Heart left ventricle (tissue), 16 donors: ENCODE results near the gene APRT. TPM values are rescaled to one million over a fixed set of nuclear protein-coding genes. Genes with fewer than 3 reads are reported as not detected.

Experiments
- ATAC-seq, 4 donors: fragments of 200-7000 bp; cut with Tn5 transposase; one replicate each; pipeline ENCODE4 v1.9.1; 2020 to 2022; ENCODE audit warnings: moderate library complexity in 4 of 4, mild to moderate bottlenecking in 3 of 4, moderate number of reproducible peaks in 1 of 4
- DNase-seq, 5 donors: peaks; one replicate each; pipeline ENCODE4 v3.0.0-alpha.2; 2020
- H3K27ac ChIP-seq, 12 donors: fragments of 200-600 bp; sonication (generic) in 4 of 12; one replicate each; pipeline versions ENCODE4 v1.5.0 to v1.8.0; 2016 to 2022; ENCODE audit warnings: mild to moderate bottlenecking in 2 of 12
- H3K27me3 ChIP-seq, 9 donors: fragments of 200-600 bp; sonication (generic) in 2 of 9; one replicate each; pipeline versions ENCODE4 v1.5.1 to v1.8.0; 2016 to 2022; ENCODE audit warnings: mild to moderate bottlenecking in 3 of 9
- H3K36me3 ChIP-seq, 9 donors: fragments of 200-600 bp; sonication (generic) in 2 of 9; one replicate each; pipeline versions ENCODE4 v1.5.0 to v1.8.0; 2018 to 2022; ENCODE audit warnings: mild to moderate bottlenecking in 2 of 9
- H3K4me1 ChIP-seq, 12 donors: fragments of 200-600 bp; sonication (generic) in 4 of 12; one replicate each; pipeline versions ENCODE4 v1.5.0 to v1.8.0; 2016 to 2022; ENCODE audit warnings: mild to moderate bottlenecking in 3 of 12
- H3K4me3 ChIP-seq, 12 donors: fragments of 200-600 bp; sonication (generic) in 4 of 12; one replicate each; pipeline versions ENCODE4 v1.5.0 to v1.8.0; 2017 to 2022; ENCODE audit warnings: mild to moderate bottlenecking in 9 of 12, moderate library complexity in 4 of 12
- H3K9me3 ChIP-seq, 12 donors: fragments of 200-600 bp; sonication (generic) in 4 of 12; one replicate each; pipeline versions ENCODE4 v1.5.0 to v1.8.0; 2016 to 2022; ENCODE audit warnings: mild to moderate bottlenecking in 1 of 12
- POLR2A ChIP-seq, 2 donors: fragments of 450-650 bp; IDR thresholded peaks; one replicate each; pipeline ENCODE4 v1.6.1; 2017; ENCODE audit warnings: antibody characterized with exemption in 2 of 2, mild to moderate bottlenecking in 2 of 2, moderate library complexity in 2 of 2
- WGBS, 4 donors: extraction: QIAGEN DNeasy Blood & Tissue Kit in 2 of 4; methylation state at CpG; one replicate each; pipeline versions ENCODE4 v1.1.5 to v1.1.7; 2013 to 2018; 5-methylcytosine and 5-hydroxymethylcytosine counted together
- intact Hi-C, 10 donors: fragments of 100-400 bp; cut with DNase I; formaldehyde crosslinking; loops; one replicate each; pipeline versions ENCODE4 v1.11.1 to v1.14.2; 2022
- polyA plus RNA-seq, 2 donors: library from polyadenylated mRNA; stranded (reverse); fragments of 200-250 nt; gene quantifications; one replicate each; pipeline ENCODE4 v1.2.3, GENCODE V29; 2013
- total RNA-seq, 9 donors: library from RNA; depleted of rRNA in 2 of 9; stranded (reverse); fragments of >200 nt in 2 of 9; fragmentation: NEBNext Ultra II Directional in 3 of 9; extraction: Animal tissue kit (Norgen Biotek cat#: 25700) in 3 of 9; gene quantifications; one replicate each; pipeline versions ENCODE4 v1.1.0 to v1.2.4, GENCODE V29; 2016 to 2023
- TF ChIP-seq, protein P1 (sequence below), 12 donors: fragments of 200-600 bp; sonication (generic) in 4 of 12; IDR thresholded peaks; one replicate each; pipeline versions ENCODE4 v1.5.0 to v1.8.0; 2018 to 2022; ENCODE audit warnings: antibody characterized with exemption in 12 of 12, mild to moderate bottlenecking in 5 of 12
- donor health status: ischemic (EF 13 %, LVEDD 7.1; RV severe dilation, severe dysfunction).
- donor health status: healthy with polysubstance abuse.
- donor health status: DM: no; HTN: yes; CAD: no.
- donor health status: DM: no; HTN: no; CAD: no.
- donor health status: ischemic (EF 25% LVEDD 6.9; RV normal size, moderate dysfunction).
- donor health status: ischemic (EF 25% LVEDD 5.7; RV mildly dilated, moderate dysfunction).
- donor health status: healthy.
- donor health status: DM: yes; HTN: yes; CAD: no.
- donor health status: ischemic (EF 35%, LVEDD 5.7; RV mildly dilated, moderate dysfunction).
- donor health status: nonischemic (EF 11% LVEDD 7.7; RV severe dilation, severe dysfunction).
- donor health status: DM: yes; HTN: yes; CAD: no.
- donor health status: PGD.
- donor health status: ischemic (EF 29% LVEDD 5.4; RV normal size, mild dysfunction).
- donor health status: nonischemic (EF 23%, LVEDD 6.1; RV moderate dilation, normal function).

APRT gene
- total and polyA plus RNA-seq, 11 donors: 26.6 to 129 (median 45.9) TPM

DNA sequence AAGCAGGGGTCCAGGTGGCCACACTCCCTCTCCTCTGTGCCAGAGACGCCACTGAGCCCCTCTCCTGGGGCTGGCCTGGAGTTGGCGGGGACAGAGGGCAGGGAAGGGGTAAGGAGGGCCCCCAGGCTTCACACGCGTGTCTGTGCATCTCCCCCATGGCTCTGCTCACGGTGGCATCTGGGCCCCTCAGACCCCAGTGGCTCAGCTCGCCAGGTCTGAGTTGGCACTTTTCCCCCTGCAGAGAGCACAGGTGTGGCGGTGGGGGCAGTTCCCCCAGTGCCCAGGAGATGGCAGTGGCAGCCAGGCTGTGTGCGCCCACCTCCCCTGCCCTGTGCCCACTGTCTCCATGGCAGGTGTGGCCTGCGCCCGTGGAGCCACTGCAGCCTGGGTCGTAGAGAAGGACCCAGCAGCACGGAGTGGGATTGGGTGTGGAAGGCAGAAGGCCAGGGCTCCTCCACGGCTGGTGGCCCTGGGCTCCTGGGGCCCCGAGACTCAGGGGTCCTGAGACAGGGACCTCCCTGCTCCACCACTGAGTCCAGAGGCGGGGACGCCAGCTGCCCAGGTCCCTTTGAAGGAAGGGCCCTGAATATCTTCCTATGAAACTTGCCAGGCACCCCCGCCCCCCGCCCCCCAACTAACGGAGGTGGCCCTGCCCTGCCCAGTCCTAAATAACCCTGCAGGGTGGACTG lies 4.3 kb upstream of the APRT start:
- TF ChIP-seq POLR2A (IDR thresholded peaks at IDR 0.05): no peak
- TF ChIP-seq, protein P1, sequence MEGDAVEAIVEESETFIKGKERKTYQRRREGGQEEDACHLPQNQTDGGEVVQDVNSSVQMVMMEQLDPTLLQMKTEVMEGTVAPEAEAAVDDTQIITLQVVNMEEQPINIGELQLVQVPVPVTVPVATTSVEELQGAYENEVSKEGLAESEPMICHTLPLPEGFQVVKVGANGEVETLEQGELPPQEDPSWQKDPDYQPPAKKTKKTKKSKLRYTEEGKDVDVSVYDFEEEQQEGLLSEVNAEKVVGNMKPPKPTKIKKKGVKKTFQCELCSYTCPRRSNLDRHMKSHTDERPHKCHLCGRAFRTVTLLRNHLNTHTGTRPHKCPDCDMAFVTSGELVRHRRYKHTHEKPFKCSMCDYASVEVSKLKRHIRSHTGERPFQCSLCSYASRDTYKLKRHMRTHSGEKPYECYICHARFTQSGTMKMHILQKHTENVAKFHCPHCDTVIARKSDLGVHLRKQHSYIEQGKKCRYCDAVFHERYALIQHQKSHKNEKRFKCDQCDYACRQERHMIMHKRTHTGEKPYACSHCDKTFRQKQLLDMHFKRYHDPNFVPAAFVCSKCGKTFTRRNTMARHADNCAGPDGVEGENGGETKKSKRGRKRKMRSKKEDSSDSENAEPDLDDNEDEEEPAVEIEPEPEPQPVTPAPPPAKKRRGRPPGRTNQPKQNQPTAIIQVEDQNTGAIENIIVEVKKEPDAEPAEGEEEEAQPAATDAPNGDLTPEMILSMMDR (IDR thresholded peaks at IDR 0.05): peak; percentile 53 to 72 (median 62)
- Histone ChIP-seq H3K27ac (no peak overlapping the region), H3K4me1 (peaks cover 0 to 22% (median 11%) of the 10 kb centered on the region in 12 donors), H3K4me3 (no peak overlapping the region), H3K9me3 (no peaks in the 10 kb centered on the region), H3K27me3 (no peaks in the 10 kb centered on the region), H3K36me3 (peaks cover 0 to 7% (median 0%) of the 10 kb centered on the region in 9 donors)
- intact Hi-C loops: loop anchor here in 8 of 10 donors (5.0 to 10.0 kb wide), 8 partner anchors 49 to 399 kb away; partner anchors contain the start of genes ACSF3 (in 3 of the 8), PABPN1L (in 1 of the 8) and ZNF778 (in 1 of the 8)
- DNase-seq: no peak
- no peak for ATAC-seq
- WGBS, 4 donors: 51 to 70% (median 63%) methylated on average over 6 to 19 of the region's 19 CpGs

DNA sequence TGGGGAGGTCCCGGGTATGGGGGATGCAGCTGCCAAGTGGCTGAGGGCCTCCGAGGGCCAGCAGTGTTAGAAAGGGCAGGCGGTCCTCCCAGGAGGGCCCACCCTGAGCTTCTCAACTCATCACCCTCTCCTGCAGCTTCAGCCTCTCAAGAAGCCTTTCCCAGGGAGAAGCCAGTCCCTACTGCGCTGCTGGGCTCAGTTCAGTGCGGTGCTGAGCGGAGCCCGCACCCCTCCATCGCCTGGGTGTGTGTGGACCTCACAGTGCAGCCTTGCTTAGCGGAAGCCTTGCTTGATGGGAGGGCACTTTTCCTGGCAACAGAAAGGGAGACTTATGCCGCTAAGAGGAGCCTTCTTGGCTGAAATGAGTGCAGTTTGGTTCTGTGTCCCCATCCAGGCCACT lies 3.5 kb upstream of the APRT start:
- intact Hi-C loops: loop anchor here in 8 of 10 donors (5.0 to 10.0 kb wide), 8 partner anchors 50 to 400 kb away; partner anchors contain the start of genes ACSF3 (in 3 of the 8), PABPN1L (in 1 of the 8) and ZNF778 (in 1 of the 8)
- Histone ChIP-seq H3K27ac (no peak overlapping the region), H3K36me3 (no peaks in the 10 kb centered on the region), H3K4me3 (no peak overlapping the region), H3K27me3 (no peaks in the 10 kb centered on the region), H3K9me3 (no peaks in the 10 kb centered on the region), H3K4me1 (peaks cover 0 to 30% (median 19%) of the 10 kb centered on the region in 12 donors)
- 87 to 92% (median 89%) methylated on average over 7 to 10 of the region's 10 CpGs for WGBS, 4 donors
- ATAC-seq (no peak), DNase-seq (no peak)
- TF ChIP-seq, protein P1 (IDR thresholded peaks at IDR 0.05): no peak
- no peak for TF ChIP-seq POLR2A (IDR thresholded peaks at IDR 0.05)

DNA sequence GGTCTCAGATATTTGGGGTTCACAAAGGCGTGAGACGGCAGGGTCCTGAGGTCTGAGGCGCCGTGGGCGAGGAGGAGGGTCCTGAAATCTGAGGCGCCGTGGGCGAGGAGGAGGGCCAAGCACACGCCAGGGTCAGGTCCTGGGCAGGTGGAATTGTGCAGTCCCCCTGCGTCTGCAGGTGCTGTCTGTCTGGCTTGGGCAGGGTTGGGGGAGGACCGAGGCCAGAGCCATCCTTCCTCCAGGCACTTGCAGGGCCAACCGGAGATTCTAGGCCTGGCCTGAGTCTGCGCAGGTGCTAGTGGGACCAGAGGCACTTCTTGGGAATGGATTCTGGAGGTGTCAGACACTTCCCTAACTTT lies 2.4 kb upstream of the APRT start:
- ATAC-seq (no peak), DNase-seq (no peak)
- WGBS, 4 donors: 84 to 95% (median 90%) methylated on average over 13 of the region's 13 CpGs
- H3K9me3 ChIP-seq: no peaks in the 10 kb centered on the region
- no peaks in the 10 kb centered on the region for H3K27me3 ChIP-seq
- TF ChIP-seq POLR2A (IDR thresholded peaks at IDR 0.05): no peak
- TF ChIP-seq, protein P1 (IDR thresholded peaks at IDR 0.05): no peak
- intact Hi-C loops: loop anchor here in 8 of 10 donors (5.0 to 10.0 kb wide), 10 partner anchors 43 to 401 kb away; partner anchors contain the start of genes ACSF3 (in 3 of the 8), GALNS (in 1 of the 8), PABPN1L (in 1 of the 8) and TRAPPC2L (in 1 of the 8)
- no peak overlapping the region for H3K27ac ChIP-seq
- H3K4me3 ChIP-seq: no peak overlapping the region
- H3K36me3 ChIP-seq: peaks cover 0 to 10% (median 0%) of the 10 kb centered on the region in 9 donors
- H3K4me1 ChIP-seq: peaks cover 0 to 41% (median 24%) of the 10 kb centered on the region in 12 donors
